GM21515 (cell line): ENCODE measurements around the gene C22orf15.
A peak's percentile ranks its signal among the peaks of the same experiment; 100 is the strongest.

ENCODE experiments used
- ATAC-seq: cut with Tn5 transposase; IDR thresholded peaks from one replicate; pipeline ENCODE4 v1.9.1; 2021; ENCODE audit not compliant: unreplicated experiment

C22orf15 gene

DNA sequence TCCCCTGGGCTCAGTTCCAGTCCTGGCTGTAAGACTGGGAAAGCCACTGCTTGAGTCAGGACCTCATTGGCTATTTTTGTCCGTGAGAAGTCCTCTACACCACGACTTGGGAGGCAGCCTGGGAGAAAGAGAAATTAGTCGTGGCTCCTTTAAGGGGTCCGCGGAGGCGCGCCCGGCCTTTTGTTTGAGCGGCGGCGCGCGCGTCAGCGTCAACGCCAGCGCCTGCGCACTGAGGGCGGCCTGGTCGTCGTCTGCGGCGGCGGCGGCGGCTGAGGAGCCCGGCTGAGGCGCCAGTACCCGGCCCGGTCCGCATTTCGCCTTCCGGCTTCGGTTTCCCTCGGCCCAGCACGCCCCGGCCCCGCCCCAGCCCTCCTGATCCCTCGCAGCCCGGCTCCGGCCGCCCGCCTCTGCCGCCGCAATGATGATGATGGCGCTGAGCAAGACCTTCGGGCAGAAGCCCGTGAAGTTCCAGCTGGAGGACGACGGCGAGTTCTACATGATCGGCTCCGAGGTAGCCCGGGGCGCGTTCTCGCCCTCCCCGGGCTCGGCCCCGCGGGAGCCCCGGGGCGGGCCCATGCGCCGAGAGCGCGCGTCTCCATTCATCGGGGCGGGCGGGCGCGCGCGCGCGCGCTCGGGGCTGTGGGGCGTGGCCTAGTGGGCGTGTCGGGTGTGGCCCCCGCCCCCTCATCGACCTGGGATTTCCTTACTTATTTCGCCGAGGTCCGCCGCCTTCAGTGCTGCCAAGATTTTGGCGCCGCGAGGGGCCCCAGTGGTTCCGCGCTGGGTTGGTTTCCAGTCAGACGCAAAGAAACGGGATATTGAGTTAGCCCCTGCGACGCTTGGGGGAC, 24.2 kb downstream of the C22orf15 start, which contains the start of gene SMARCB1:
TSS of gene SMARCB1 (plus strand) at position 215 of the 848 bp plus-strand sequence. CDS start at position 419, 204 bp downstream.
- ATAC-seq = peak; percentile 53

DNA sequence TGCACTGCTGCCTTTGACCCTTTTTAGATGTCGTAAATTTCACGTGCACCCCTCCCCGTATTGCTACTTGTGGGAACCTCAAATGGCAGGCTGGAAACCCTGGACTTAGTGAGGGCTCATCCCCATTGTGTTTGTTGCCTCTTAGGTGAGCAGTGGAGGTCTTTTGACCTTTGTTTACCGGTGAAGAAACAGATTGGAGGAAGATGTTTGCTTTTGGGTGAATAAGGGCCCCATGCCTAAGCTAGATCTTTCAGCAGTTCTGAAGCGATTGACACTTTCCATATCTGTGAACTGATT, 24.8 kb downstream of the C22orf15 start:
- no peak for ATAC-seq

DNA sequence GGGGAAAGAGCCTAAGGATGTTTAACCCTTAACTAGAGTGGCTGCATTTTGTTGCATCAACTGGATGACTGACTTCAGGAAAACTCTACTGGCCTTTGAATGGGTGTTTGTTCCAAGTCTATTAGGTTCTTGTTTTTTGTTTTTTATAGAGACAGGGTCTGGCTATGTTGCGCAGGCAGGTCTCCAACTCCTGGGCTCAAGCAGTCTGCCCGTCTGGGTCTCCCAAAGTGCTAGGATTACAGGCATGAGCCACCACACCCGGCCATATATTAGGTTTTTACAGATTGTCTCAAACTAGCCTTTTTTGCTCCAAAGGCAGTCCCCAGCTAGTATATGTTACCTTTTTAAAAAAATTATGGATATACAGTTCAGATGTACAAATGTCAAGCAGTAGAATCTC, 25.1 kb downstream of the C22orf15 start:
- no peak for ATAC-seq

DNA sequence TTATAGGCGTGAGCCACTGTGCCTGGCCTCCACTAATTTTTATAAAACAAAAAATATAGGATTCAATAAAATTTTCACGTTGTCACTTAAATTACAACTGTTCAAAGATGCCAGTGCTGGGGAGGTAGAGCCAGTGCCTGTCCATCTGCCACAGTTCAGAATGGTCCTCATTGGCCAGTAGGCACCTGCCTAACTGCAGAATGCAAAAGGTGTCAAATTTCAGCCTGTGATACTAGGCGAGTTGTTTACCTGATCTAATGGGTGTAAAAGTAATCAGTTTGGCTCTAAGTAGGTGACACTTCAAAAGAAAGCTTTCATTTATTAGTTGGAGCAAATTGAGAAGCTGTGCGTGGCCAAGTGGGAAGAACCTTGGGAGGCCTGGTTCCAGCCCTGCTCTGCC, 26.3 kb downstream of the C22orf15 start:
- ATAC-seq = no peak

DNA sequence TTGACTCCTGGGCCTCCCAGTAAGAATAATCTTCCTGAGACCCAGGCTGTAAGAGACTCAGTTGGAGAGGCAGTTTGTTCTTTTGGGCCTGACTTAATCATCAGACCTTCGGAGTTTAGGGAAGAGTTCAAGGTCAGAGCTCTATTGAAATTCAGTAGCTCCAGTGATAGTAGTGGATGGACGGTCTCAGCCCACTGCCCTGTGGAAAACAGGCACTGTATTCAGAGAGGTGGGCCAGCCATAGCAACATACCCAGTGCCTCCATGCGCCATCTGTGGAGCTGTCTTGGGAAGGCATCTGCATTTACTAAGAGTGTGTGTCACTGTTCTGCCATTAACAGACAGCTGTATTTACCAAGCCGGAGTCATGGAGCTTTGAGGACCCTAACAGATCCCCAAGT, 26.8 kb downstream of the C22orf15 start:
- no peak for ATAC-seq

DNA sequence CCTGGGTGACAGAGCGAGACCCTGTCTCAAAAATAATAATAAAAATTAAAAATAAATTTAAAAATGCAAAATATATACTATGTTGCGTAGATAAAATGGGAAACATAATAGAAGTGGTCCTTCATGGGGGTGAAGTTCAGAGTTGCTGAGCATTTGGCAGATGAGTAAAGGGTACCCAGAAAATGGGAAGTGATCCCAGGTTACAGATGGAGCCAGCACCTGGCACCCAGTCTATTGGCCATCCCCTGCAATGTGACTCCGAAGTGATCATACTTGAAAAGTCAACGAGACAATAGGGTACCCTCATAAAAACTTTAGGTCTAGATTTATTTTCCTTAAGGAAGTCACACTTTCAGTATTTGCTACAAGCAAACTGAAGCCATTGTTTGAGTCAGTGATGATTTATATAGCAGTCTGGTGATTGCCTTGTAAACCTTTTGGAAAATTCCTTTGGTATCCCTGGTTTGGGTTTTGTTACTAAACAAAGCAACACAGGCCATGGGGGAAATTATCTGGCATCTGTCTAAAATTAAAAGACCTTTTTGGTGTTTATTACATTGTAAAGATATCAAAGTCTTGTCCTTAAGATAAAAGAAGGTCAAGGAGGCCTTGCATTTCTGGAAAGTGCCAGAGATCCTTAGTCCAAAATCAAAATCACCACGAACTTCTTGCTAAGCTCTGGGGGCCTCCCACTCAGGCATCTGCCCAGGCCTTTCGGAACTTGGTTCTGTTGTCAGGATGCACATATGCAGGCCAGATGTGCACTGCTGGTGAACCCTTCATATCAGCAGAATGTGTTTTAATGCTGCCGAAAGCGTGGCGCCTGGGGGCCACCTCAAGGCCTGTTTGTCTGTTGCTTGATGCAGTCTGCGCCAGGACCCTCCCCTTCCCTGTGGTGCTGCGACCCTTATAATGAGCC, 28.3 kb downstream of the C22orf15 start:
- ATAC-seq = no peak

DNA sequence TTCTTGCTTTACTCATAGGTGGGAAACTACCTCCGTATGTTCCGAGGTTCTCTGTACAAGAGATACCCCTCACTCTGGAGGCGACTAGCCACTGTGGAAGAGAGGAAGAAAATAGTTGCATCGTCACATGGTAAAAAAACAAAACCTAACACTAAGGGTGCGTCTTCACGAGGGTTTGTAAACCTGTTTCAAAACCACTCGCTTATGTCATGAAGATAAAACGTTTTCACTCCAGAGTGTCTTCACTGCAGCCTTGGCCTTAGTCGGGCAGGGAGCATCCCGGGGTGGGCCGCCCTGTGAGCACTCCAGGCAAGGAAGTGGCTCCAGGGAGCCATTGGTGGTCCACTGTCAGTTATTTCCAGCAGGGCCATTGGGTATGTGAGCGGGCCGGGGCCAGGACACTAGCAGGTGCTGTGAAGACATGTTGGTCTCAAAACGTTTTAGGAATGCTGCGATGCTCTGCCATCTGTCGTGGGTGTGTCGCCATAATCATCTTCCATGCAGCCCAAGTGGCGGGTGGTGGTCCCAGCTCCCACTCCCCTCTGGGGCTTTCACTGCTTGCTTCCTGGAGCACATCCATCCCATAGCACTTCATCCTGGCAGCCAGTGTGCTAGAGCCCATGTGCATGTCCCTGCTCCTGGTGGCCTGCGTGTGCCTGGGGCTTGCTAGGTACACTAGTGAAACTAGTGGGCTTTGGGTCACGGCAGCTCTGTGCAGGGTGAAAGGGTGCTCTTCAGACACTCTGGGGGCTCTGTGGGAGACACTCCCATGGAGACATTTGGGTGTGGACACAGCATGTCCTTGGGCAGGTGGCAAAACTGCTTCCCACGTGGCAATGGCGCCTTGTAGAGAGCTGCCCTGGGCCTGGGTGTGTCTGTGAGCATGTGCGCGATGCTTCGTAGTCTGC, 29.2 kb downstream of the C22orf15 start:
- ATAC-seq = no peak

DNA sequence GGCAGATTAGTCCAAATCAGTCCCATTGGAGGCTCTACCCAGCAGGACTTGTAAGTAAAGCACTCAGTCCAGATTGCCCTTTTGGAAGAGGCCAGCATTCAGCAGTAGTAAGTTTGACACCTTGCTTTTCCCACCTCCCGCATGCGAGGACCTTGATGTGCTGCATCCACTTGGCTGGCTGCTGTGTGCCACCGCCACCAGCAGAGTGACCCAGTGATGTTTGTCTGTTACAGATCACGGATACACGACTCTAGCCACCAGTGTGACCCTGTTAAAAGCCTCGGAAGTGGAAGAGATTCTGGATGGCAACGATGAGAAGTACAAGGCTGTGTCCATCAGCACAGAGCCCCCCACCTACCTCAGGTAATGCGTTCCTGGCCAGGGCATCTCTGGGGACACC, 30.5 kb downstream of the C22orf15 start:
- no peak for ATAC-seq

DNA sequence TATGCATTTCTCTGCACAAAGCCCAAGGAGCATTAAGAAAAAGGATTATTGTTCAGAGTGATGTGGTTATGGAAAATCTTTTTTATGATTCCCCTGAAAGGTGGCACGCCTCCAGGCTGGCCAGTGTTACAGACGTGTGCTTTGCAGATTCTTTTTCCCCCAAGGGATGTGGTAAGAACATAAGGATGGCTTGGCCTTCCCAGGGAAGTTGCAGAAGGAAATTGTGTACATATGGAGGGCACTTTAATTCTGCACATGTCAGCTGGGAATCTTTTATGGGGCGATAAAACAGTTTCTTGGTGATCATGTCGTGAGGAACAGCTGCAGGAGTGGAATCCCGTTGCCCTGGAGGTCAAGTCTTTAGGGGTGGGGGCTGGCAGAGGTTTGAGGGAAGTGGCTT, 33.7 kb downstream of the C22orf15 start:
- no peak for ATAC-seq

DNA sequence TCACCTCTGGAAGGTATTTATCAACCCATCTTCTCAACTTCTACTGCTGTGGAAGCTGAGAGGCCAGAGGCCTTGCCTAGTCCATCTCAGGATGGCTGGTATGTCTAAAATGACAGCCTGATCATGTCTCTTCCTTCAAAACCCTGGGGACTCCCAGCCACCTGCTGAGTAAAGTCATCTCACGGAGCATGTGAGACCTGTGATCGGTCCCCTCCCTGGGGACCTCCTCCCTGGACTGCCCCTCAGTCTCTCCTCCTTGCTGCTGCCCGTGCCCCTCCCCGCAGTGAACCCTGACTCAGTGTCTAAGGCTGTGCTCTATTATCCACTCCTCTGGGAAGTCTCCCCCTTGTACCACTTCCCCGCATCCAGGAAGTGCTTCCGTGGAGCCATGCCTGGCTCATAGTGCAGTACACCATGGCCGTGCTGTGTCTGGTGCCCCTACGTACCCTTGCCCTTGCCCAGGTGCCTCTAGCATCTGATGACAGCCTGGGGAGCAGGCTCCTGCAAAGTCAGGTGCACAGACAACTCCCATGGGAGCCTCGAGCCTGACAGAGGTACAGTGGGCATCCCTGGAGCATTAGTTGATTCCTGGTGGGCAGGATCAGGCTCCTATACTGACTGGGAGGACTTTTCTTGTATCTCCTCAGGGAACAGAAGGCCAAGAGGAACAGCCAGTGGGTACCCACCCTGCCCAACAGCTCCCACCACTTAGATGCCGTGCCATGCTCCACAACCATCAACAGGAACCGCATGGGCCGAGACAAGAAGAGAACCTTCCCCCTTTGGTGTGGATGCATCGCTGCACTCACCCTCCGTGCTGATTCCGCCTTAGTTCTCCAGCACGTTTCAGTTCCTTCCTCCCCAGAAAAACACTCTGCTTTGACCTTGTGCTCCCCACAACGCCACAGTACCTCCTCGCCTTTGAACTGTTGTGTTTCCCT, 37.8 kb downstream of the C22orf15 start:
- no peak for ATAC-seq

DNA sequence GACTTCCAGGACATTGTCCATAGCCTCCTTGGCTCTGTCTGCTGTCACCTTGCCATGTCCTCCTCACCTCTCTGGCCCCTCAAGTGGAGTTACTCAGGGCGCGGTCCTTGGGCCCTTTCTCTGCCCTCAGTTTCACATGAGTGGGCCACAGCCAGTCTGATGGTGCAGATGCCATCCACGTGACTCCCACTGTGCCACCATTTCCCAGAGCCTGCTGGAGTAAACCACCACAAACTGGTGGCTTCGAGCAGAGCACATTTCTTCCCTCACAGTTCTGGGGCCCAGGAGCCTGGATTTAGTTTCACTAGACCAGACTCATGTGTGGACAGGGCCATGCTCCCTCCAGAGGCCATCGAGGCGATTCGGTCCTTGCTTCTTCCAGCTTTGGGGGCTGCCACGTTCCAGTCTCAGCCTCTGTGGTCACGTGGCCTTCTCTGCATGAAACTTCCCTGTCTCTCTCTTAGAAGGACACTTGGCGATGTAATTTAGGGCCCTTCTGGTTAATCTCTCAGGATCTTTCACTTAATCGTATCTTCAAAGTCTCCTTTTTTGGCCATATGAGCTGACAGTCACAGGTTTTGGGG, 38.5 kb downstream of the C22orf15 start:
- no peak for ATAC-seq

DNA sequence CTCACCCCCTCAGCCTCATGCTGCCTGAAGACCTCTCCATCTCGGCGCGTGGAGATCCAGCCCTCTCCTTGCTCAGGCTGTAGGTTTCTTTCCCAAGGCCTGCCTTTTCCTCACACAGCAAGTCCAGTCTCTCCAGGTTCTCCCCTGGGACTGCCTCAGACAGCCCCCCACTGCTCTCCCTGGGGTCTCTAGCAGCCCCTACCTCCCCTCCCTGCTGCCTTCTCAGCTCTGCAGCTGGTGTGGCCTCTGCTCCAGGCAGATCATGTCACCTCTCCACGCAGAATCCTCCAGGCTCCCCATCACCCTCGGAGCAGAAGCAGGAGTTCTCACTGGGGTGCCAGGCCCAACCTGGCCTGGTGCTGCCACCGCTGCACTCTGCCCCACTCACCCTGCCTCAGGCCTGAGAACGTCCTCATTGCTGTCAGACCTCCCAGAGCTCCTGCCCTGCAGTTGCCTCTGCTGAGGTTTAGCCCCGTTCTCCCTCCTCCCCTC, 39.1 kb downstream of the C22orf15 start:
- ATAC-seq = no peak

DNA sequence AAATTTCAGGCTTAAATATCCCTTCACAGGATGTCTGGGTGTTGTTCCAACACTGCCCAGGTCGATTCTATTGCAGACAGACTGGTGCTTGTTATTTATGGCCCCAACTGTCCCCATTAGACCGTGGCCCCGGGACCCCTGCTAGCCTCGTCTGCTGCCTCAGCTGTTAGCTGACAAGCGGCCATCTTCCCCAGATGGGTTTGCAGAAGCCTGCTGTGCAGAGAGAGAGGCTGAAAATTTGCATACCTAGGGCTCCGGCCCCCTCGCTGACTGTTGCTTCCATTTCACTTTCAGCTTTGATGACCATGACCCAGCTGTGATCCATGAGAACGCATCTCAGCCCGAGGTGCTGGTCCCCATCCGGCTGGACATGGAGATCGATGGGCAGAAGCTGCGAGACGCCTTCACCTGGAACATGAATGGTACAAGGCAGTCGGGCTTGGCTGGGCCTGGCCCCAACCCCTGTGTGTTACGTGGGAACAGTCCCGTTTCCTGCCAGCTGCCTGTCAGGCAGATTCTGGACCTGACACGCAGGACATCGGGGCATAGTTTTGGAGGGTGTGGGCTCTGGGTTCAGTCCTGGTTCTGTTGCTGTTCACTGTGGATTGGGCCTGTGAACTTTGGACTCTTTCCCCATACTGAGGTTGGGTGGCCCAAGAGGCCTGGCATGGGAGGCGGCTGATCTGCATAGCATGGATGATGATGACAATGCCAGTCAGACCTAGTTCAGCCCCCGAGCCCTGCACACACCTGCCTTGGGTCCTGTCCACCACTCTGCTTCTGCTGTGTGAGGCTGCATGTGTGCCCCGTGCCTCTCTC, 40.4 kb downstream of the C22orf15 start:
- ATAC-seq = no peak

DNA sequence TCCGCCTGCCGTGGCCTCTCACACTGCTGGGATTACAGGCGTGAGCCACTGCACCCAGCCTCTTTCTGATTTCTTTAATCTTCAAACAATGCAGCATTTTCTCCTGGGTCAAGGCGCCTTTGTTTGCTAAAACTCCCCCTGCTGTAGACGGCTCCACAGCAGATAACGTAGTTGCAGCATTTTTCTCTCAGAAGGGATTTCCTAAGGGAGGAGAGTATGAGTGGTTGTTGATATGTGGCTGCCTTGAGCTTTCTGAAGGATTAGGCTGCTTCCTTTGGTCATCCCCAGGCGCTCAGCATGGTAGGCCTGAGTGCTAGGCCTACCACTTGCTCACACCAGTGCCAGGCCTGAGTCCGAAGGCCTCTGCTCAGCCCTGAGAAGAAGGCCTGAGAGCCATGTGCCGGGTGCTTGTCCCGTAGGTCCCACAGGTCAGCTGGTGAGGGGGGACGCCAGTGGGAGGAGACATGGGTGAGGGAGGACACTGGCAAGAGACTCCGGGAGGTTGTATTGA, 42.0 kb downstream of the C22orf15 start:
- ATAC-seq = no peak

DNA sequence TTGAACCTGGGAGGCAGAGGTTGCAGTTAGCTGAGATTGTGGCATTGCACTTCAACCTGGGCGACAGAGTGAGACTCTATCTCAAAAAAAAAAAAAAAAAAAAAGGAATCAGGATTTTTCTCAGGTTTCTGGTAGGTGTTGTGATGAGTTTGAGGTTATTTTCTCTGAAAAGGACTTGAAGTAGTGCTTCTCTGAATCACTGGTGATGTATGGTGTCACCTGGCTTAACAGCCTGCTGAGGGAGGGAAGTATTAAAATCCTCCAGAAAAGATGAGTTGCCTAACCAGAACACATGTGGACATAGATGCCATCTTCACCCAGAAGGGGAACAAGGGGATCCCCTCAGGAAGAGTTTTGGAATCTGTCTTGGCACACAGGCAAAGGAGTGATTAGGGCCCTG, 44.0 kb downstream of the C22orf15 start:
- no peak for ATAC-seq

DNA sequence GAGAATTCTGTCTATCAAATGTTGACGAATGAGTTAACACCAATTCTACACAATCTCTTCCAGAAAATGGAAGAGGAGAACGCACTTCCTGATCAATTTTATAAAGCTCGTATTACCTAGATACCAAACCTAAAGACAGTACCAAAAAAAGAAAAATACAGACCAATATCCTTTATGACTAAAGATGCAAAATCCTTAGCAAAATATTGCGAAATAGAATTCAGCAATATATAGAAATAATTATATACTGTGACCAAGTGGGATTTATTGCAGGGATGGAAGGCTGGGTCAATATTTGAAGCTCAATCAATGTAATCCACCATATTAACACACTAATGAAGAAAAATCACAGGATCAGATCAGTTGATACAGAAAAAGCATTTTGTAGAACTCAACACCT, 49.6 kb downstream of the C22orf15 start:
- no peak for ATAC-seq
